Endothelial cell of umbilical vein (primary cell): ENCODE results near the gene FST. TPM values are rescaled to one million over a fixed set of nuclear protein-coding genes. Genes with fewer than 3 reads are reported as not detected.

Source experiments
- BruUV-seq: library from RNA; stranded (reverse); fragments of 400-500 nt; replicated peaks from 2 replicates; lab custom pipeline; 2021; lab: Mats Ljungman, UMichigan
- CTCF ChIA-PET: fragments of 300-600, 350-600 bp; sonication (Branson Sonifier 250); formaldehyde crosslinking; loops from one replicate; lab custom pipeline; 2021; ENCODE audit warnings: antibody characterized with exemption, inconsistent platforms; lab: Charles Lee
- POLR2A ChIA-PET: fragments of 300-600, 350-600 bp; sonication (Branson Sonifier 250); formaldehyde crosslinking; loops from one replicate; lab custom pipeline; 2021; ENCODE audit warnings: antibody characterized with exemption, inconsistent platforms; lab: Charles Lee
- DNase-seq: peaks from one replicate; pipeline ENCODE4 v3.0.0-alpha.2; 2011; ENCODE audit warnings: low read depth, low spot score
- FAIRE-seq: peaks from 2 replicates; lab custom pipeline; 2011; peaks lifted over from hg19 to GRCh38; lab: Jason Lieb, UNC
- H2AFZ ChIP-seq: 2 replicates; pipeline ENCODE4 v1.6.0; 2012; ENCODE audit warnings: low read depth, low read length, control low read depth, inconsistent platforms
- H3K27ac ChIP-seq: 2 replicates; pipeline ENCODE4 v1.5.1; 2011; ENCODE audit warnings: low read depth, mild to moderate bottlenecking, control low read depth, low read length, moderate library complexity; ENCODE audit not compliant: insufficient read depth
- H3K27me3 ChIP-seq, 2 experiments: 2 replicates each; pipeline versions ENCODE4 v1.6.0 to v1.6.1; 2011; ENCODE audit warnings: low read length in 2 of 2, mixed read lengths in 1 of 2; ENCODE audit not compliant: control insufficient read depth in 2 of 2, insufficient read depth in 2 of 2
- H3K36me3 ChIP-seq, 2 experiments: 2 replicates in 1 of 2; 3 replicates in 1 of 2; pipeline ENCODE4 v1.5.1; 2011; ENCODE audit warnings: low read length in 2 of 2, mild to moderate bottlenecking in 1 of 2, moderate library complexity in 1 of 2; ENCODE audit not compliant: control insufficient read depth in 2 of 2, insufficient read depth in 2 of 2; ENCODE audit errors: extremely low read depth in 1 of 2
- H3K4me1 ChIP-seq: 3 replicates; pipeline ENCODE4 v1.5.1; 2011; ENCODE audit warnings: mild to moderate bottlenecking, low read length; ENCODE audit not compliant: control insufficient read depth, insufficient read depth; ENCODE audit errors: extremely low read depth
- H3K4me2 ChIP-seq: 2 replicates; pipeline ENCODE4 v1.6.1; 2011; ENCODE audit warnings: low read length, control low read depth, mixed read lengths; ENCODE audit not compliant: insufficient read depth
- H3K4me3 ChIP-seq, 3 experiments: fragments of 200-600 bp in 1 of 3; sonication (generic), shearing (Covaris generic) in 1 of 3; replicated peaks in 1 of 3; 2 replicates each; pipeline ENCODE4 v1.5.1; 2011 to 2016; ENCODE audit warnings: control low read depth in 3 of 3, low read length in 3 of 3, mild to moderate bottlenecking in 2 of 3, inconsistent platforms in 1 of 3, low read depth in 1 of 3, moderate library complexity in 1 of 3; ENCODE audit not compliant: insufficient read depth in 1 of 3
- H3K79me2 ChIP-seq: 2 replicates; pipeline ENCODE4 v1.6.0; 2012; ENCODE audit warnings: low read length, inconsistent platforms; ENCODE audit not compliant: control insufficient read depth, insufficient read depth
- H3K9ac ChIP-seq: replicated peaks from 2 replicates; pipeline ENCODE3; 2011; ENCODE audit warnings: low read length, control low read depth; ENCODE audit not compliant: insufficient read depth; ENCODE audit errors: extremely low read depth
- H3K9me1 ChIP-seq: replicated peaks from 3 replicates; pipeline ENCODE4 v1.6.0; 2011; ENCODE audit warnings: mild to moderate bottlenecking, low read length; ENCODE audit not compliant: control insufficient read depth, insufficient read depth; ENCODE audit errors: extremely low read depth
- H3K9me3 ChIP-seq: replicated peaks from 2 replicates; pipeline ENCODE4 v1.5.1; 2012; ENCODE audit warnings: low read length, inconsistent platforms; ENCODE audit not compliant: control insufficient read depth, insufficient read depth
- H4K20me1 ChIP-seq: replicated peaks from 2 replicates; pipeline ENCODE3; 2011; ENCODE audit warnings: mild to moderate bottlenecking, low read length; ENCODE audit not compliant: control insufficient read depth, insufficient read depth; ENCODE audit errors: extremely low read depth
- EZH2 ChIP-seq: IDR thresholded peaks from 2 replicates; pipeline ENCODE4 v1.6.1; 2012; ENCODE audit warnings: borderline replicate concordance, low read depth, mild to moderate bottlenecking, moderate library complexity, low read length, inconsistent platforms; ENCODE audit not compliant: severe bottlenecking
- FOS ChIP-seq: IDR thresholded peaks from 2 replicates; pipeline ENCODE4 v1.6.1; 2011; ENCODE audit warnings: mild to moderate bottlenecking, low read length, moderate library complexity, borderline replicate concordance; ENCODE audit not compliant: insufficient read depth
- POLR2AphosphoS5 ChIP-seq: IDR thresholded peaks from 2 replicates; pipeline ENCODE4 v1.6.1; 2012; ENCODE audit warnings: low read depth, mild to moderate bottlenecking, control low read depth, low read length, moderate library complexity; ENCODE audit not compliant: insufficient read depth
- dilution Hi-C: fragments of 300-500 bp; cut with MboI; formaldehyde crosslinking; loops from one replicate; pipeline ENCODE4 v1.15.0; 2019; ENCODE audit warnings: low sequenced_read_pairs; ENCODE audit not compliant: extremely low pct_ligation_motif_present
- intact Hi-C: fragments of 100-400 bp; cut with micrococcal nuclease; formaldehyde crosslinking; loops from one replicate; pipeline ENCODE4 v1.10.0; 2022
- polyA plus RNA-seq, 4 experiments: library from polyadenylated mRNA; depleted of rRNA in 3 of 4; stranded (reverse) in 3 of 4; unstranded in 1 of 4; fragments of >200 nt; gene quantifications; 2 replicates each; pipeline versions ENCODE4 v1.2.1 to v1.2.3, GENCODE V29; 2011 to 2012; ENCODE audit warnings: missing spikeins in 1 of 4
- total RNA-seq: library from RNA; stranded (reverse); gene quantifications from 2 replicates; pipeline ENCODE4 v1.2.3, GENCODE V29; 2021
- TF ChIP-seq, protein P1 (sequence below), 2 donors: IDR thresholded peaks; 1 replicate in 1 of 2; 2 replicates in 1 of 2; pipeline ENCODE4 v1.5.1; 2011; ENCODE audit warnings: low read length in 2 of 2, mild to moderate bottlenecking in 2 of 2, moderate library complexity in 2 of 2, control low read depth in 1 of 2, inconsistent platforms in 1 of 2, low read depth in 1 of 2; ENCODE audit not compliant: insufficient read depth in 1 of 2; ENCODE audit errors: extremely low read depth in 1 of 2

Gene FST
- total and polyA plus RNA-seq, 2 donors (not counting 3 experiments of a cell fraction or from before 2014, with no cell fraction given), result 20.8 to 46.0 TPM

DNA sequence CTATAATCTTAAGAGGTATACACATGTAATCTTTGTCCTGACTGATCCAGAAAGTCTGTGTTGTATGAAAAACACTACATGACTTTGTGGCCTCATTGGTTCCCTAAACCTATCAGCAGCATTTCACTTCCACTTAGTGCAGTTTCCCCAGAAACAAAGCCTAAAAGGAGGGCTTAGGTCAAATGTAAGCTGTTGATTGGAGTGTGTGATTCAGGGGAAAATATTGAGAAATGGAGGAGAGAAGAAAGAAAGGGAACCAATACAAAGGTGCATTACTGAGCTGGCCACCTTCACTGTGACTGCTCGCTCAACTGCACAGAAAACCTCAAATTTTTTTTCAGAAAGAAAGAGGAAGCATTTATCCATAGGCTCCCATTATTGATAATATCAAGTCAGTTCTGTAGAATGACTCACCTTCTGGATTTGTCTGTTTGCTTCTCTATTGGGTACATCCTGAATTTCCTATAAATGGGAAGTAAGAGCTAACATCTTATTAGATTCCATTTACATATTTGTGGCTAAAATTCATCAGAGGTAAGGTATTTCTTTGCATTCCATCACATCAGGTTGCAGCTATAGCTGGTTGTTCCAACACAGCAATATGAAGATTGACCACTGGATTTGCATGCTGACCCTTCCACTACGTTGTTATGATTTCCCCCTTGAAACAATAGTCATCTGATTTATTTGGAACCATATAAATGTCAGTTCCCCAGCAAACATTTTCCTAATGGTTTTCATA, 10.3 kb upstream of the FST start:
- TF ChIP-seq FOS (peak; percentile 14), EZH2 (no peak)
- peaks cover 0 to 4% of the 10 kb centered on the region in 2 experiments for H3K27me3 ChIP-seq
- intact Hi-C loops, result no loop called here
- DNase-seq, result no peak
- no TSS peak for BruUV-seq
- no peak for FAIRE-seq
- CTCF ChIA-PET, result interaction anchor here (0.8 to 1.5 kb wide), 2 partner anchors 8 to 208 kb away, joined by 3 to 4 read pairs; no protein-coding TSS in a partner anchor
- POLR2A ChIA-PET, result no interaction called here
- no peaks in the 10 kb centered on the region for H3K9me1 ChIP-seq
- H3K36me3 ChIP-seq, result no peaks in the 10 kb centered on the region
- no peak overlapping the region for H3K9ac ChIP-seq
- no peaks in the 10 kb centered on the region for H3K79me2 ChIP-seq
- no peak overlapping the region for H3K27ac ChIP-seq
- dilution Hi-C loops, result no loop called here
- no peaks in the 10 kb centered on the region for H4K20me1 ChIP-seq
- no peaks in the 10 kb centered on the region for H3K4me1 ChIP-seq
- H3K4me2 ChIP-seq, result no peak overlapping the region
- H2AFZ ChIP-seq, result no peak overlapping the region
- no peak overlapping the region for H3K4me3 ChIP-seq
- no peaks in the 10 kb centered on the region for H3K9me3 ChIP-seq

- ChIA-PET POLR2A (no interaction called here), CTCF (interaction anchor here (0.6 to 1.7 kb wide), 3 partner anchors 65 to 302 kb away, joined by 3 to 4 read pairs (median 3); no protein-coding TSS in a partner anchor)
- Histone ChIP-seq H3K4me2 (no peak overlapping the region), H4K20me1 (no peaks in the 10 kb centered on the region), H3K9ac (no peak overlapping the region), H2AFZ (no peak overlapping the region), H3K4me3 (no peak overlapping the region), H3K9me3 (no peaks in the 10 kb centered on the region), H3K36me3 (no peaks in the 10 kb centered on the region), H3K79me2 (no peaks in the 10 kb centered on the region), H3K9me1 (no peaks in the 10 kb centered on the region), H3K27ac (no peak overlapping the region), H3K27me3 (peaks cover 4 to 5% of the 10 kb centered on the region in 2 experiments), H3K4me1 (no peaks in the 10 kb centered on the region)
- no TSS peak for BruUV-seq
- dilution Hi-C loops, result no loop called here
- intact Hi-C loops, result no loop called here
- DNase-seq (peak; percentile 24), FAIRE-seq (no peak)
- TF ChIP-seq, protein P1, sequence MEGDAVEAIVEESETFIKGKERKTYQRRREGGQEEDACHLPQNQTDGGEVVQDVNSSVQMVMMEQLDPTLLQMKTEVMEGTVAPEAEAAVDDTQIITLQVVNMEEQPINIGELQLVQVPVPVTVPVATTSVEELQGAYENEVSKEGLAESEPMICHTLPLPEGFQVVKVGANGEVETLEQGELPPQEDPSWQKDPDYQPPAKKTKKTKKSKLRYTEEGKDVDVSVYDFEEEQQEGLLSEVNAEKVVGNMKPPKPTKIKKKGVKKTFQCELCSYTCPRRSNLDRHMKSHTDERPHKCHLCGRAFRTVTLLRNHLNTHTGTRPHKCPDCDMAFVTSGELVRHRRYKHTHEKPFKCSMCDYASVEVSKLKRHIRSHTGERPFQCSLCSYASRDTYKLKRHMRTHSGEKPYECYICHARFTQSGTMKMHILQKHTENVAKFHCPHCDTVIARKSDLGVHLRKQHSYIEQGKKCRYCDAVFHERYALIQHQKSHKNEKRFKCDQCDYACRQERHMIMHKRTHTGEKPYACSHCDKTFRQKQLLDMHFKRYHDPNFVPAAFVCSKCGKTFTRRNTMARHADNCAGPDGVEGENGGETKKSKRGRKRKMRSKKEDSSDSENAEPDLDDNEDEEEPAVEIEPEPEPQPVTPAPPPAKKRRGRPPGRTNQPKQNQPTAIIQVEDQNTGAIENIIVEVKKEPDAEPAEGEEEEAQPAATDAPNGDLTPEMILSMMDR (IDR thresholded peaks at IDR 0.05; ENCODE audit: extremely low read depth in 1 of 2, insufficient read depth in 1 of 2, low read depth in 1 of 2, low read length in 2 of 2), result no peak
- no peak for TF ChIP-seq EZH2
- peak; percentile 39 for TF ChIP-seq FOS
- no peak for TF ChIP-seq POLR2AphosphoS5
These were observed 8.2 kb upstream of the FST start for GRCh38 chr5:53472279-53472678.
